Measurements from ENCODE around the gene SIRT3. TPM values are rescaled to one million over a fixed set of nuclear protein-coding genes. Genes with fewer than 3 reads are reported as not detected.

SIRT3 gene
- total and polyA plus RNA-seq, 4 donors = 14.6 to 21.2 (median 16.4) TPM

- WGBS, 2 donors = 26 to 27% methylated on average over 17 of the region's 18 CpGs
- peaks cover 0 to 7% (median 0%) of the 10 kb centered on the region in 5 donors for H3K4me1 ChIP-seq (ENCODE audit: control insufficient read depth in 5 of 5, insufficient read depth in 5 of 5, low read length in 5 of 5)
- TF ChIP-seq CTCF (IDR thresholded peaks at IDR 0.05; ENCODE audit: control extremely low read depth, extremely low read depth) = no peak
- no peaks in the 10 kb centered on the region for H3K36me3 ChIP-seq (ENCODE audit: control insufficient read depth in 4 of 4, insufficient read depth in 4 of 4, low read length in 4 of 4)
- no peaks in the 10 kb centered on the region for H3K9me3 ChIP-seq (ENCODE audit: control insufficient read depth in 4 of 4, insufficient read depth in 3 of 4, low read length in 3 of 4)
- no peak for ATAC-seq (ENCODE audit: insufficient read depth, low FRiP score)
- H3K27me3 ChIP-seq (ENCODE audit: control insufficient read depth in 3 of 3, insufficient read depth in 3 of 3, low read length in 2 of 3) = no peaks in the 10 kb centered on the region
- no peak overlapping the region for H3K4me3 ChIP-seq
- peak overlapping the region in 1 of 2 donors; percentile 92 for H3K27ac ChIP-seq (ENCODE audit: low read depth in 1 of 2, low read length in 1 of 2)
- H3K9ac ChIP-seq (ENCODE audit: insufficient read depth in 1 of 2, low read length in 2 of 2) = no peak overlapping the region
- DNase-seq = no peak
These were observed 31.4 kb upstream of the SIRT3 start for GRCh38 chr11:267491-267994.

- no peaks in the 10 kb centered on the region for H3K27me3 ChIP-seq (ENCODE audit: control insufficient read depth in 3 of 3, insufficient read depth in 3 of 3, low read length in 2 of 3)
- no peak overlapping the region for H3K27ac ChIP-seq (ENCODE audit: low read depth in 1 of 2, low read length in 1 of 2)
- ATAC-seq (ENCODE audit: insufficient read depth, low FRiP score) (no peak), DNase-seq (no peak)
- no peaks in the 10 kb centered on the region for H3K9me3 ChIP-seq (ENCODE audit: control insufficient read depth in 4 of 4, insufficient read depth in 3 of 4, low read length in 3 of 4)
- peaks cover 0 to 7% (median 0%) of the 10 kb centered on the region in 5 donors for H3K4me1 ChIP-seq (ENCODE audit: control insufficient read depth in 5 of 5, insufficient read depth in 5 of 5, low read length in 5 of 5)
- 77 to 90% methylated on average over 4 to 5 of the region's 13 CpGs for WGBS, 2 donors
- TF ChIP-seq CTCF (IDR thresholded peaks at IDR 0.05; ENCODE audit: control extremely low read depth, extremely low read depth) = no peak
- H3K9ac ChIP-seq (ENCODE audit: insufficient read depth in 1 of 2, low read length in 2 of 2) = no peak overlapping the region
- H3K36me3 ChIP-seq (ENCODE audit: control insufficient read depth in 4 of 4, insufficient read depth in 4 of 4, low read length in 4 of 4) = no peaks in the 10 kb centered on the region
- H3K4me3 ChIP-seq = no peak overlapping the region
These were observed 30.7 kb upstream of the SIRT3 start for GRCh38 chr11:266676-267439.

DNA sequence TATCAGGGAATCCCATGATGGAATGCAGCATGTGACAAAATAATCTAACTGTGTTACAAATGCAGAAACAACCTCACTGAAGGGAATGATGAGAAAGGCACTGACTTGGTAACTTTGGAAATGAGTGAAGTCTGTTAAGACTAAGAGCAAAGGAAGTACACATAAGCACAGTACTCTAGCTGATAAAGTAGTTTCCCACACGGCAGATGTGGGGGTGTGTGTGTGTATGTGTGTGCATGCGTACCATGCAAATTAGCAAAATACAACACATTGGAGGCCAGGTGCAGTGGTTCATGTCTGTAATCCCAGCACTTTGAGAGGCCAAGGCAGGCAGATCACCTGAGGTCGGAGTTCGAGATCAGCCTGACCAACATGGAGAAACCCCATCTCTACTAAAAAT, 25.5 kb upstream of the SIRT3 start:
- DNase-seq = no peak
- TF ChIP-seq CTCF (IDR thresholded peaks at IDR 0.05; ENCODE audit: control extremely low read depth, extremely low read depth) = no peak
- Histone ChIP-seq H3K27me3 (ENCODE audit: control insufficient read depth in 3 of 3, insufficient read depth in 3 of 3, low read length in 2 of 3) (no peaks in the 10 kb centered on the region), H3K4me3 (no peak overlapping the region), H3K9me3 (ENCODE audit: control insufficient read depth in 4 of 4, insufficient read depth in 3 of 4, low read length in 3 of 4) (peaks cover 0 to 3% (median 0%) of the 10 kb centered on the region in 4 donors), H3K4me1 (ENCODE audit: control insufficient read depth in 5 of 5, insufficient read depth in 5 of 5, low read length in 5 of 5) (no peaks in the 10 kb centered on the region), H3K9ac (ENCODE audit: insufficient read depth in 1 of 2, low read length in 2 of 2) (no peak overlapping the region), H3K27ac (ENCODE audit: low read depth in 1 of 2, low read length in 1 of 2) (no peak overlapping the region), H3K36me3 (ENCODE audit: control insufficient read depth in 4 of 4, insufficient read depth in 4 of 4, low read length in 4 of 4) (no peaks in the 10 kb centered on the region)
- WGBS, 2 donors = 92 to 98% methylated on average over 4 of the region's 4 CpGs
- no peak for ATAC-seq (ENCODE audit: insufficient read depth, low FRiP score)

Measured in lung (tissue), 12 donors.